ENCODE measurements around the gene JPH4. TPM values are rescaled to one million over a fixed set of nuclear protein-coding genes. Genes with fewer than 3 reads are reported as not detected.

JPH4 gene
- total and polyA plus RNA-seq, 8 donors, result 0.15 to 1.1 (median 0.47) TPM; not detected in 2

DNA sequence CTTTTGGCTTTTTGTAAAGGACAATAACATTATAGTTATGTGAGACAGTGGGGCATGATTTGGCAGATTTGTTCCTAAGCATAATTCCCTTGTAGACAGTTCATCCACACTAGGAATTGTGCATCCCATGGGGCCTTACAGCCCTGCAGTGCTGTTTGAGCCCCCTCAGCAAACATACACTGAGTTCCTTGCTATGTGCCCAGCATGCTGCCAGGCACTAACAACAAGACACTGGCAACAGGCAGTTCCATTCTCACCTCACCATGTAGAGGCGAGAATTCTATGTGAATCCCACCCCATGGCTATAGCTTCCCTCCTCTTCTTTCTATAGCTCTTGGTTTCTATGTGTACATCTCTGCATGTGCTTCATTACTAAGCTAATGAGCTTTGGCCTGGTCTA lies 20.6 kb downstream of the JPH4 start:
- DNase-seq, result no peak
- Histone ChIP-seq H3K4me3 (no peak overlapping the region), H3K27me3 (no peaks in the 10 kb centered on the region), H3K36me3 (peaks cover 29 to 47% (median 45%) of the 10 kb centered on the region in 4 donors), H3K9me3 (no peaks in the 10 kb centered on the region), H3K4me1 (peaks cover 18 to 45% (median 34%) of the 10 kb centered on the region in 4 donors), H3K27ac (peak overlapping the region in 3 of 5 donors; percentile 95 to 99 (median 98))
- intact Hi-C loops (cut with DNase I; ENCODE audit: low total_unique reads), result no loop called here
- TF ChIP-seq POLR2A (IDR thresholded peaks at IDR 0.05), result no peak
- TF ChIP-seq EP300 (IDR thresholded peaks at IDR 0.05), result no peak
- TF ChIP-seq POLR2AphosphoS5 (IDR thresholded peaks at IDR 0.05), result no peak
- TF ChIP-seq, protein P1, sequence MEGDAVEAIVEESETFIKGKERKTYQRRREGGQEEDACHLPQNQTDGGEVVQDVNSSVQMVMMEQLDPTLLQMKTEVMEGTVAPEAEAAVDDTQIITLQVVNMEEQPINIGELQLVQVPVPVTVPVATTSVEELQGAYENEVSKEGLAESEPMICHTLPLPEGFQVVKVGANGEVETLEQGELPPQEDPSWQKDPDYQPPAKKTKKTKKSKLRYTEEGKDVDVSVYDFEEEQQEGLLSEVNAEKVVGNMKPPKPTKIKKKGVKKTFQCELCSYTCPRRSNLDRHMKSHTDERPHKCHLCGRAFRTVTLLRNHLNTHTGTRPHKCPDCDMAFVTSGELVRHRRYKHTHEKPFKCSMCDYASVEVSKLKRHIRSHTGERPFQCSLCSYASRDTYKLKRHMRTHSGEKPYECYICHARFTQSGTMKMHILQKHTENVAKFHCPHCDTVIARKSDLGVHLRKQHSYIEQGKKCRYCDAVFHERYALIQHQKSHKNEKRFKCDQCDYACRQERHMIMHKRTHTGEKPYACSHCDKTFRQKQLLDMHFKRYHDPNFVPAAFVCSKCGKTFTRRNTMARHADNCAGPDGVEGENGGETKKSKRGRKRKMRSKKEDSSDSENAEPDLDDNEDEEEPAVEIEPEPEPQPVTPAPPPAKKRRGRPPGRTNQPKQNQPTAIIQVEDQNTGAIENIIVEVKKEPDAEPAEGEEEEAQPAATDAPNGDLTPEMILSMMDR (IDR thresholded peaks at IDR 0.05), result no peak
- 76 to 93% (median 88%) methylated on average over 1 of the region's 1 CpG for WGBS, 5 donors

DNA sequence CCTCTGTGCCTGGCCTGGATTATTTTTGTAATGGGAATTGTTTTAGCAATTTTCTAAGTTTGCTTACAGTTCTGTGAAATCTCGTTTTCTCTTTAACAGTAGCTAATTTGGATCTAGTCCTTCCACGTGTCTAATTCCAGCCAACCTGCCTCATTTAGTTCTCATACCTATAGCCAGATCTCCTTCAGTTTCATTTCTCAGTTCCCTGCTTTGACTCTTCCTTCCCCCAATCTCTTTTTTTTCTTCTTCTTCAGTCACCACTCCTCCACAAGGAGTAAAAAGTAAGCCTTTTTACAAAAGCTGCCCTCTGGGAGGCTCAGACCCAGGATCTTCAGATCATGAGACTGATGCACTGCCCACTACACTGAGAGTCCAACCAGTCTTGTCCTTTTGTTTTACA lies 21.1 kb downstream of the JPH4 start:
- TF ChIP-seq, protein P1 (IDR thresholded peaks at IDR 0.05), result no peak
- TF ChIP-seq POLR2A (IDR thresholded peaks at IDR 0.05) (no peak), EP300 (IDR thresholded peaks at IDR 0.05) (no peak), POLR2AphosphoS5 (IDR thresholded peaks at IDR 0.05) (no peak)
- DNase-seq, result no peak
- intact Hi-C loops (cut with DNase I; ENCODE audit: low total_unique reads), result no loop called here
- WGBS, 5 donors, result 23 to 40% (median 26%) methylated on average over 2 of the region's 2 CpGs
- no peaks in the 10 kb centered on the region for H3K27me3 ChIP-seq
- H3K27ac ChIP-seq, result peak overlapping the region in 4 of 5 donors; percentile 95 to 99 (median 97)
- H3K4me3 ChIP-seq, result peak overlapping the region in 3 of 4 donors; percentile 59 to 92 (median 86)
- H3K36me3 ChIP-seq, result peaks cover 29 to 46% (median 44%) of the 10 kb centered on the region in 4 donors
- H3K4me1 ChIP-seq, result peaks cover 18 to 41% (median 33%) of the 10 kb centered on the region in 4 donors
- H3K9me3 ChIP-seq, result no peaks in the 10 kb centered on the region

DNA sequence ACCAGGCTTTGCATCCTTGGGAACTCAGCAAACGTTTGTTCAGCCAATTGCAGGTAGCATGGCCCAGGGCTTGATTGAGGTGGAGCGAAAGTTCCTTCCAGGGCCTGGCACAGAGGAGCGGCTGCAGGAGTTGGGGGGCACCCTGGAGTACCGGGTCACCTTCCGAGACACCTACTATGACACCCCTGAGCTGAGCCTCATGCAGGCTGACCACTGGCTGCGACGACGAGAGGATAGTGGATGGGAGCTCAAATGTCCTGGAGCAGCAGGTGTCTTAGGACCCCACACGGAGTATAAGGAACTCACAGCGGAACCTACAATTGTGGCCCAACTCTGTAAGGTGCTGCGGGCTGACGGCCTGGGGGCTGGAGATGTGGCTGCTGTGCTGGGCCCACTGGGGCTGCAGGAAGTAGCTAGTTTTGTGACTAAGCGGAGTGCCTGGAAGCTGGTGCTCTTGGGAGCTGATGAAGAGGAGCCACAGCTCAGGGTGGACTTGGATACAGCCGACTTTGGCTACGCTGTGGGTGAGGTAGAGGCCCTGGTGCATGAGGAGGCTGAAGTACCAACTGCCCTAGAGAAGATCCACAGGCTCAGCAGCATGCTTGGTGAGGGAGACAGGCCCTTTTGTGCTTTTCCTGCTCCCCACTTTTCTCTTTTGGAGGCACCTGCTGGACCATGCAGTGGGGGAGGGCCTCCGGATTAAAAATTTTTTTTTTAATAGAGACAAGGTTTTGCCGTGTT lies 21.7 kb downstream of the JPH4 start:
- H3K27ac ChIP-seq, result peak overlapping the region; percentile 95 to 99 (median 98)
- WGBS, 5 donors, result 22 to 33% (median 29%) methylated on average over 15 to 17 of the region's 17 CpGs
- peaks cover 24 to 39% (median 37%) of the 10 kb centered on the region in 4 donors for H3K36me3 ChIP-seq
- TF ChIP-seq EP300 (IDR thresholded peaks at IDR 0.05), result no peak
- no peak for TF ChIP-seq POLR2A (IDR thresholded peaks at IDR 0.05)
- no peak for TF ChIP-seq POLR2AphosphoS5 (IDR thresholded peaks at IDR 0.05)
- TF ChIP-seq, protein P1 (IDR thresholded peaks at IDR 0.05), result no peak
- no peaks in the 10 kb centered on the region for H3K9me3 ChIP-seq
- H3K27me3 ChIP-seq, result no peaks in the 10 kb centered on the region
- no peak for DNase-seq
- intact Hi-C loops (cut with DNase I; ENCODE audit: low total_unique reads), result no loop called here
- peaks cover 18 to 42% (median 35%) of the 10 kb centered on the region in 4 donors for H3K4me1 ChIP-seq
- H3K4me3 ChIP-seq, result peak overlapping the region; percentile 59 to 92 (median 84)

DNA sequence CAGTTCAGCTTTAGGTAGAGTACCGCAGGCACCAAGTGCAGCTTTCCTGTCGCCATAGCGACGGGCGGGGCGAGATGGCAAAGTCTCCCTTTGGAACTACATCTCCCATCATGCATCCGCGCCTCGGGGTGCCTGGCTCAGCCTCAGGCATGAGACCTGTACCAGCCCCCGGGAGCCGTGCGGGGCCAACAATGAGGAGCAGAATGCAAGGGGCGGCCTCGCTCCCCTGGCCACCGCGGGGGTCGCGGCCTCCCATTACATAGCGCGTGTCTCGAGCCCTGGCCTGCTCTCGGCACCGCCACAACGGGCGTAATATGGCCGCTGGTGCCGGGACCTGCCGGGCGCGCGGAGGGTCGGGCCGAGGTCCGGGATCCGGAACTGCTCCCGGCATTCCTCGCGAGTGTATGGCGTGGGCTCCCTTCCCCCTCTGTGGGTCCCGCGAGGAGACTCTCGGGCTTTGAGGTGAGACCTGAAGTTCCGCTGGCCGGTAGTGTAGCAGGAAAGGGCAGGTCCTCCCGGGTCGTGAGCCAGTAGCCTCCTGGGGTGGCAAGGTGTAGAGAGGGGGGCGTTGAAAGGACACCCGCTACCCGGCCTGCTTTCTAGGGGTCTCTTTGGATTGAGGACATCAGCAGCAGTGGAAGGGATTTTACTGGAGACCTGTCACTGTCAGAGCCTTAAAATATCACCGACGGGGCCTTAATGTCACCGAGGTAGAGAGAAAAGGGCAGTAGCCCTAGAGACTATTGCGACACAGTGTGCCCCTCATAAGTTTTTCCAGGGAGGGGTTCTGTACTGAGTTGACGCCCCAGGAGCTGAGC lies 22.5 kb downstream of the JPH4 start, which contains the start of gene THTPA:
THTPA (plus strand) TSS at position 390 of the 818 bp plus-strand sequence. CDS start 487 bp downstream, outside the sequence.
- intact Hi-C loops (cut with DNase I; ENCODE audit: low total_unique reads), result no loop called here
- peak within 1 kb of the TSS; percentile 59 to 92 (median 84) for H3K4me3 ChIP-seq
- H3K9me3 ChIP-seq, result no peaks in the 10 kb centered on the region
- TF ChIP-seq, protein P1 (IDR thresholded peaks at IDR 0.05), result no peak
- peak in 2 of 3 donors; percentile 68 to 88 for TF ChIP-seq POLR2AphosphoS5 (IDR thresholded peaks at IDR 0.05)
- TF ChIP-seq EP300 (IDR thresholded peaks at IDR 0.05), result no peak
- peak in 1 of 4 donors; percentile 21 for TF ChIP-seq POLR2A (IDR thresholded peaks at IDR 0.05)
- peak; percentile 94 to 97 for DNase-seq
- 0 to 2% (median 1%) methylated on average over 19 to 54 of the region's 54 CpGs for WGBS, 5 donors
- peaks cover 18 to 45% (median 41%) of the 10 kb centered on the region in 4 donors for H3K4me1 ChIP-seq
- peaks cover 17 to 31% (median 30%) of the 10 kb centered on the region in 4 donors for H3K36me3 ChIP-seq
- H3K27ac ChIP-seq, result peak within 1 kb of the TSS; percentile 95 to 99 (median 98)
- no peaks in the 10 kb centered on the region for H3K27me3 ChIP-seq

Data from stomach (tissue), 9 donors.